22Rv1 (cell line): ENCODE measurements around the gene MYO9B.

Experiments used
- H3K27ac ChIP-seq: fragments of 450-650 bp; 2 replicates; pipeline ENCODE4 v1.5.1; 2017
- ZFX ChIP-seq: fragments of 450-650 bp; IDR thresholded peaks from 2 replicates; pipeline ENCODE4 v1.6.1; 2017; ENCODE audit warnings: antibody characterized with exemption, borderline replicate concordance
- TF ChIP-seq, protein P1 (sequence below): fragments of 450-650 bp; IDR thresholded peaks from 2 replicates; pipeline ENCODE4 v1.5.1; 2017; ENCODE audit warnings: mild to moderate bottlenecking

The MYO9B gene

DNA sequence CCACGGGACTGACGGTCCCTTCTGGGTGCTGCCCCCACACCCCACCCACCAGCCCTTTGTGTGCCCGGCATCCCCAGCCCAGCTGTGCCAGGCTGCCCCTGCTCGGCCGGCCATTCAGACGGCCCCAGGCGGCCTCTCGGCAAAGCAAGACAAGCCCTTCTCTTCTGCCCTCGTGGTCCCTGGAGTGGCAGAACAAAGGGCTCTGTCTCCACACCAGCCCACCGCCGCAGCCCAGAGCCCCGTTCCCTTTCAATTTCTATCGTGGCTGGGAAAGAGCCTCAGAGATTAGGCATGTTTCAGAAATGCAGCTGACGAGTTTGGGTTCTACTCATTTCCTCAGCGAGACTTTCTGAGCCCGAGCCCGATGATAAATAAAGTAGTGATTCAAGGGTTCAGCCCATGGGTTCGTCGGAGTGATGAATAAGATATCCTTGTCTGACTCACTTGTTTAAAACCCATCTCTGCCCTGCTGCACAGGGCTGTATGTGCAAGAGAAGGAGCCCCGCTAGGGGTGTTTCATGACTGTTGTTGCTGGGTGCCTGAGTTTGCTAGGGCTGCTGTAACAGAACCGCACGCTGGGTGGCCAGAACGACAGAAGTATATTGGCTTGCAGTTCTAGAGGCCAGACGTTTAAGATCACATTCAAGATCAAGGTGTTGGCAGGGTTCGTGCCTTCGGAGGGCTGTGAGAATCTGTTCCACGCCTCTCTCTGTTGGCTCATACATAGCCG, 4.3 kb downstream of the MYO9B start:
- TF ChIP-seq, protein P1, sequence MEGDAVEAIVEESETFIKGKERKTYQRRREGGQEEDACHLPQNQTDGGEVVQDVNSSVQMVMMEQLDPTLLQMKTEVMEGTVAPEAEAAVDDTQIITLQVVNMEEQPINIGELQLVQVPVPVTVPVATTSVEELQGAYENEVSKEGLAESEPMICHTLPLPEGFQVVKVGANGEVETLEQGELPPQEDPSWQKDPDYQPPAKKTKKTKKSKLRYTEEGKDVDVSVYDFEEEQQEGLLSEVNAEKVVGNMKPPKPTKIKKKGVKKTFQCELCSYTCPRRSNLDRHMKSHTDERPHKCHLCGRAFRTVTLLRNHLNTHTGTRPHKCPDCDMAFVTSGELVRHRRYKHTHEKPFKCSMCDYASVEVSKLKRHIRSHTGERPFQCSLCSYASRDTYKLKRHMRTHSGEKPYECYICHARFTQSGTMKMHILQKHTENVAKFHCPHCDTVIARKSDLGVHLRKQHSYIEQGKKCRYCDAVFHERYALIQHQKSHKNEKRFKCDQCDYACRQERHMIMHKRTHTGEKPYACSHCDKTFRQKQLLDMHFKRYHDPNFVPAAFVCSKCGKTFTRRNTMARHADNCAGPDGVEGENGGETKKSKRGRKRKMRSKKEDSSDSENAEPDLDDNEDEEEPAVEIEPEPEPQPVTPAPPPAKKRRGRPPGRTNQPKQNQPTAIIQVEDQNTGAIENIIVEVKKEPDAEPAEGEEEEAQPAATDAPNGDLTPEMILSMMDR = no peak
- no peak for TF ChIP-seq ZFX
- no peak overlapping the region for H3K27ac ChIP-seq

DNA sequence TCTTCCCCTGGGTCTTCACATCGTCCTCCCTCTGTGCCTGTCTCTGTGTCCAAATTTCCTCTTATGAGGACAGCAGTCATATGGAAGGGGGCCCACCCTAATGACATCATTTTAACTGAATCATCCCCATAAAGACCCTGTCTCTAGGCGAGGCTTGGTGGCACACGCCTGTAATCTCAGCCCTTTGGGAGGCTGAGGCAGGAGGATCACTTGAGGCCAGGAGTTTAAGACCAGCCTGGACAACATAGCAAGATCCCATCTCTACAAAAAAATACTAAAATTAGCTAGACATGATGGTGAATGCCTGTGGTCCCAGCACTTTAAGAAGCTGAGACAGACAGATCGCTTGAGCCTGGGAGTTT, 4.8 kb downstream of the MYO9B start:
- no peak for TF ChIP-seq ZFX
- TF ChIP-seq, protein P1 = no peak
- no peak overlapping the region for H3K27ac ChIP-seq

DNA sequence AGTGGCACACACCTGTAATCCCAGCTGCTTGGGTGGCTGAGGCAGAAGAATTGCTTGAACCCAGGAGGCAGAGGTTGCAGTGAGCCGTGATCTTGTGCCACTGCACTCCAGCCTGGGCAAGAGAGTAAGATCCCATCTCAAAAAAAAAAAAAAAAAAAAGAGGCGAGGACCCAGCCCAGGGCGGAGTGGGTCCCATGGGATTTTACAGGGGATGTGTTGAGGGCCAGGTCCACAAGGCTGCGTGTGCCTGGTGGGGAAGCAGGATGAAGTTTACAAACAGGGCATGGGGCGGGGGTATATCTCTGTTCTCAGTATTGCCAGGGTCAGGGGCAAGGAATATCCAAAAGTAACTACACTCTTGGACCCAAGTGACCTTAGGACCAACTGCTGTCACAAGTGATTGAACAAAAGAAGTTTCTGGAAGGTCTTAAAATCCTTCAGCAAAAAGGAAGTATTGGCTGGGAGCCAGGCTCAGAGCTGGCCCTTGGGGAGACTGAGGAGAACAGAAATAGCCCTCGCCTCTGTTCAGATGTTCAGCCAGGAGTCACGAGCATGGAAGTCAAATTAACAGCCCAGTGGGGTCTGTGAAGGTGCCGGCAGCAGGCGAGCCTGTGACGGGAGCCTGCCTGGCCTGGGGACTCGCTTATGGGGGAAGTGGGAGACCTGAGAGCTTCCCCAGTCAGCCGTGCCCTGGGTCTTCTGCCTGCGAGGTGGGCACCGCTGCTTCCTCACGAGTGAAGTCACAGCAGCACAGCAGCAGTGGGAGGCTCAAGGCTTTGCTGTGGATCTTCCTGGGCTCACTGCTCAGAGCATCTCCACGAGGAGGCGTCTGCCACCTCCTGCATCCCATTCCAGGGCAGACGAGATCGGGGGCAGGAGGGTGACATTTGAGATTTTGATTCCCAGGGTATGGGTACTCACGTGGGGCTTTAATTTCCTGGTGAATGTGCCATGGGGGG, 6.4 kb downstream of the MYO9B start:
- TF ChIP-seq ZFX = no peak
- TF ChIP-seq, protein P1 = no peak
- H3K27ac ChIP-seq = no peak overlapping the region

DNA sequence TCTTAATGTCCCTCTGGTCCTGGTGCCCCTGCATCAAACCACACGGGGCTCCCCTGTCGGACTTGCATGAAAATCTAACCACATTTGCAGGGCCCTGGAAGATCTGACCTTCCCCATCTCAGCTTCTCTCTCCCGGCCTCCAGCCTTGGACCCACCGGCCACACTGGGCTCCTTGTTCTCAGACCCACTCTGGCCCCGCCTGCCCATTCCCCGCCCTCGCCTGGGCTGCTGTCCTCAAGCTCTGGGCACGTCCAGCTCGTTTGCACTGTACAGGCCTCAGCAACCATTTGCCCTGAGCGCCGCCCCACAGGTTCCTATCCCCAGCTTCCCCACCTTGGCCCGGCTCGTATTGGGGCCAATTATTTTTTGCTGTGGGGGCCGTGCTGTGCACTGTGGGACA, 10.5 kb downstream of the MYO9B start:
- TF ChIP-seq ZFX = no peak
- TF ChIP-seq, protein P1 = no peak

DNA sequence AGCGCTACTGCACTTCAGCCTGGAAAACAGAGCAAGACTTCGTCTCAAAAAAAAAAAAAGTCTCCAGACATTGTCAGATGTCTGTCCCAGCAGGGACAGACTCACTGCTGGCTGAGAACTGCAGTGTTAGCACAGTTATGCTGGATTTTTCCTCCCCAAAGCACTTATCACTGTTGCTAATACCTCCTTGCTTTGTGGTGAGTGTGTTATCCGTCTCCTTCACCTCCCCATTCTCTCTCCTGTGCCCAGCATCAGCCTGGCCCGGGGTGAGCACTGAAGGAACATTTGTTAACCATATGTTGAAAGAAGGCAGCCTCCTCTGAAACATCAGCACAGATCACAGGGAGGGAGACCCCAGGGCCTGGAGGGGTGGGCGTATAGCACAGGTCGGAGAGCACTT, 11.3 kb downstream of the MYO9B start:
- no peak for TF ChIP-seq ZFX
- TF ChIP-seq, protein P1 = no peak
- no peak overlapping the region for H3K27ac ChIP-seq

More for the DNA sequence above, 10.5 kb downstream of the MYO9B start:
- no peak overlapping the region for H3K27ac ChIP-seq

DNA sequence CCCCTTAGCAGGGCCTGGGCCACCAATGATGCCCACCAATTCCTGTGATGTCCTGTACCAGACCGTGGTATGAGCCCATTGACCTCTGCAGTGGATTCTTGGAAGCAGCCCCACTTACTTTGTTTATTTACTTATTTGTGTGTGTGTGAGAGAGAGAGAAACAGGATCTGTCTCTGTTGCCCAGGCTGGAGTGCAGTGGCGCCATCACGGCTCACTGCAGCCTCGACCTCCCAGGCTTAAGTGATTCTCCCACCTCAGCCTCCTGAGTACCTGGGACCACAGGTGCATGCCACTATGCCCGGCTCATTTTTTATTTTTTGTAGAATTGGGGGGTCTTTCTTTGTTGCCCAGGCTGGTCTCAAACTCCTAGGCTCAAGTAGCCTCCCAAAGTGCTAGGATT, 13.0 kb downstream of the MYO9B start:
- TF ChIP-seq, protein P1 = no peak
- no peak for TF ChIP-seq ZFX
- no peak overlapping the region for H3K27ac ChIP-seq

DNA sequence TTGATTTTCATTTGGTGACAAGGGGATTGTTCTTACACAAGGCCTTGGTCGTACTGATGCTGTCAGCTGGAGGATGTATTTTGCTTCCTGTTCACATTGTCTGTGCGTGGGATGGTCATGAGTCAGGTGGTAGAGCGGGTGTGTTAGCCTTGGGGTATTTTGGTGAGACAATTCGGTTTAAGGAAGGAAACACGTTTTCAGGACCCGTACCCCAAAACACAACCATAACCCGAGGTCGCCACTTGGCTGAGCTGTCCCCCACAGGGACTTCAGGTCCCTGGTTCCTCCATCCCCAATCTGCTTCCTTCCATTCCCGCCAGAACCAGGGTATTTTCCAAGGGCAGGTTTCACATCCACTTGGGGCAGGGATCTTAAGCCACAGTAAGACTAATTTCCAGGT, 15.0 kb downstream of the MYO9B start:
- TF ChIP-seq, protein P1 = no peak
- TF ChIP-seq ZFX = no peak
- H3K27ac ChIP-seq = no peak overlapping the region
